ENCODE data around the gene PPFIBP1.
"Not testable (repeated sequence)": the region's sequence is repeated elsewhere in the genome, so short reads cannot be mapped to it uniquely, and the experiment has no call there.

DNA sequence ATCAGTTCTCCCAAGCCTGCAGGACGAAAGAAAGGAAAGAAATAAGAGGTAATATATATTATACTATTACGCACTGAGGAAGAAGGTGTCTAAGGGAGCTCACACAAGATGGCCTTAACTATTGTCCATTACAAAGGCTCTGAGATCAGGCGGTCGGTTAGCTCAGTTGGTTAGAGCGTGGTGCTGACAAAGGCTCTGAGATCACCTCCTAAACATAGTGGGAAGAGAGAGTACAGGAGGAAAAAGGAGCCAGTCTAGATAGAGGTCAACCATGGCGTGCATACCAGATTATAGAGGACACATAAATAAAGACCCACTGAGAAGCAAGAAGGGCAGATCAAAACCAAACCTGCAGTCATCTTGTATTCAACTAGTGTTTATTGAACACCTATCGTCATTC is 118.9 kb downstream of the PPFIBP1 start:
- not testable (repeated sequence) for TF ChIP-seq POLR2A (IDR thresholded peaks at IDR 0.05; ENCODE audit: extremely low read depth, insufficient read length)
- TF ChIP-seq, protein P1, sequence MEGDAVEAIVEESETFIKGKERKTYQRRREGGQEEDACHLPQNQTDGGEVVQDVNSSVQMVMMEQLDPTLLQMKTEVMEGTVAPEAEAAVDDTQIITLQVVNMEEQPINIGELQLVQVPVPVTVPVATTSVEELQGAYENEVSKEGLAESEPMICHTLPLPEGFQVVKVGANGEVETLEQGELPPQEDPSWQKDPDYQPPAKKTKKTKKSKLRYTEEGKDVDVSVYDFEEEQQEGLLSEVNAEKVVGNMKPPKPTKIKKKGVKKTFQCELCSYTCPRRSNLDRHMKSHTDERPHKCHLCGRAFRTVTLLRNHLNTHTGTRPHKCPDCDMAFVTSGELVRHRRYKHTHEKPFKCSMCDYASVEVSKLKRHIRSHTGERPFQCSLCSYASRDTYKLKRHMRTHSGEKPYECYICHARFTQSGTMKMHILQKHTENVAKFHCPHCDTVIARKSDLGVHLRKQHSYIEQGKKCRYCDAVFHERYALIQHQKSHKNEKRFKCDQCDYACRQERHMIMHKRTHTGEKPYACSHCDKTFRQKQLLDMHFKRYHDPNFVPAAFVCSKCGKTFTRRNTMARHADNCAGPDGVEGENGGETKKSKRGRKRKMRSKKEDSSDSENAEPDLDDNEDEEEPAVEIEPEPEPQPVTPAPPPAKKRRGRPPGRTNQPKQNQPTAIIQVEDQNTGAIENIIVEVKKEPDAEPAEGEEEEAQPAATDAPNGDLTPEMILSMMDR (IDR thresholded peaks at IDR 0.05; ENCODE audit: low read depth, low read length): not testable (repeated sequence)
